ENCODE results near the gene ATP1A1.

GRCh38 chr1:116424438-116424837 lies 51.4 kb downstream of the ATP1A1 start:
- TF ChIP-seq CTCF (conservative IDR thresholded peaks at IDR 0.05; ENCODE audit: low read depth in 2 of 2): no peak
- TF ChIP-seq EZH2phosphoT487 (IDR thresholded peaks at IDR 0.05; ENCODE audit: unreplicated experiment): no peak
- TF ChIP-seq, protein P1, sequence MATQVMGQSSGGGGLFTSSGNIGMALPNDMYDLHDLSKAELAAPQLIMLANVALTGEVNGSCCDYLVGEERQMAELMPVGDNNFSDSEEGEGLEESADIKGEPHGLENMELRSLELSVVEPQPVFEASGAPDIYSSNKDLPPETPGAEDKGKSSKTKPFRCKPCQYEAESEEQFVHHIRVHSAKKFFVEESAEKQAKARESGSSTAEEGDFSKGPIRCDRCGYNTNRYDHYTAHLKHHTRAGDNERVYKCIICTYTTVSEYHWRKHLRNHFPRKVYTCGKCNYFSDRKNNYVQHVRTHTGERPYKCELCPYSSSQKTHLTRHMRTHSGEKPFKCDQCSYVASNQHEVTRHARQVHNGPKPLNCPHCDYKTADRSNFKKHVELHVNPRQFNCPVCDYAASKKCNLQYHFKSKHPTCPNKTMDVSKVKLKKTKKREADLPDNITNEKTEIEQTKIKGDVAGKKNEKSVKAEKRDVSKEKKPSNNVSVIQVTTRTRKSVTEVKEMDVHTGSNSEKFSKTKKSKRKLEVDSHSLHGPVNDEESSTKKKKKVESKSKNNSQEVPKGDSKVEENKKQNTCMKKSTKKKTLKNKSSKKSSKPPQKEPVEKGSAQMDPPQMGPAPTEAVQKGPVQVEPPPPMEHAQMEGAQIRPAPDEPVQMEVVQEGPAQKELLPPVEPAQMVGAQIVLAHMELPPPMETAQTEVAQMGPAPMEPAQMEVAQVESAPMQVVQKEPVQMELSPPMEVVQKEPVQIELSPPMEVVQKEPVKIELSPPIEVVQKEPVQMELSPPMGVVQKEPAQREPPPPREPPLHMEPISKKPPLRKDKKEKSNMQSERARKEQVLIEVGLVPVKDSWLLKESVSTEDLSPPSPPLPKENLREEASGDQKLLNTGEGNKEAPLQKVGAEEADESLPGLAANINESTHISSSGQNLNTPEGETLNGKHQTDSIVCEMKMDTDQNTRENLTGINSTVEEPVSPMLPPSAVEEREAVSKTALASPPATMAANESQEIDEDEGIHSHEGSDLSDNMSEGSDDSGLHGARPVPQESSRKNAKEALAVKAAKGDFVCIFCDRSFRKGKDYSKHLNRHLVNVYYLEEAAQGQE (IDR thresholded peaks at IDR 0.05; ENCODE audit: unreplicated experiment): no peak
- TF ChIP-seq EZH2 (IDR thresholded peaks at IDR 0.05; ENCODE audit: low read depth, unreplicated experiment): no peak
- no peak for TF ChIP-seq POLR2AphosphoS5 (IDR thresholded peaks at IDR 0.05; ENCODE audit: low read depth)
- TF ChIP-seq, protein P2, sequence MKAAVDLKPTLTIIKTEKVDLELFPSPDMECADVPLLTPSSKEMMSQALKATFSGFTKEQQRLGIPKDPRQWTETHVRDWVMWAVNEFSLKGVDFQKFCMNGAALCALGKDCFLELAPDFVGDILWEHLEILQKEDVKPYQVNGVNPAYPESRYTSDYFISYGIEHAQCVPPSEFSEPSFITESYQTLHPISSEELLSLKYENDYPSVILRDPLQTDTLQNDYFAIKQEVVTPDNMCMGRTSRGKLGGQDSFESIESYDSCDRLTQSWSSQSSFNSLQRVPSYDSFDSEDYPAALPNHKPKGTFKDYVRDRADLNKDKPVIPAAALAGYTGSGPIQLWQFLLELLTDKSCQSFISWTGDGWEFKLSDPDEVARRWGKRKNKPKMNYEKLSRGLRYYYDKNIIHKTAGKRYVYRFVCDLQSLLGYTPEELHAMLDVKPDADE (IDR thresholded peaks at IDR 0.05): no peak
